HCT116 (cell line): Measurements from ENCODE around the gene SUGCT. TPM values are rescaled to one million over a fixed set of nuclear protein-coding genes. Genes with fewer than 3 reads are reported as not detected.

Experiments used
- total RNA-seq: library from RNA; stranded (reverse); gene quantifications from one replicate; pipeline ENCODE4 v1.2.1, GENCODE V29; 2021; ENCODE audit not compliant: unreplicated experiment

The SUGCT gene
- total RNA-seq, 1 experiment from 2014 or later: 4.4 TPM

Other genes with a start within 250 kb of the SUGCT start
- 28.8 TPM for gene CDK13, start 184.7 kb upstream of the SUGCT start, total RNA-seq
- 49.4 TPM for gene MPLKIP, start 383 bp upstream of the SUGCT start, total RNA-seq